ENCODE results near the gene ZNF451. TPM values are rescaled to one million over a fixed set of nuclear protein-coding genes. Genes with fewer than 3 reads are reported as not detected.
"Not testable (repeated sequence)": the region's sequence is repeated elsewhere in the genome, so short reads cannot be mapped to it uniquely, and the experiment has no call there.

ZNF451 gene
- 10 to 100 TPM; 30.3 to 35.0 TPM for total RNA-seq

- DNase-seq (peak; percentile 95 to 98 (median 98)), ATAC-seq (peak; percentile 98)
- TF ChIP-seq POLR2A (IDR thresholded peaks at IDR 0.05) (peak; percentile 66 to 91 (median 90)), CTCF (IDR thresholded peaks at IDR 0.05) (peak in 2 of 7 experiments; percentile 1 to 29)
- 0% methylated on average over 21 to 38 of the region's 58 CpGs for WGBS, 2 donors
- H3K4me1 ChIP-seq: peaks cover 27% of the 10 kb centered on the region
- H3K27ac ChIP-seq: peak within 1 kb of the TSS; percentile 64 to 86 (median 78)
- H3K9me3 ChIP-seq: no peaks in the 10 kb centered on the region
- no peaks in the 10 kb centered on the region for H3K36me3 ChIP-seq (replicated peaks in 1 of 2; ENCODE audit: insufficient read depth in 1 of 2, low read depth in 2 of 2)
- H3K4me3 ChIP-seq: peak within 1 kb of the TSS; percentile 45 to 63
- no peaks in the 10 kb centered on the region for H3K27me3 ChIP-seq
- intact Hi-C loops (cut with DNase I): no loop called here
Observed at GRCh38 chr6:57089687-57090457, at the start of gene ZNF451. ZNF451 (plus strand) TSS chr6:57090188; CDS start chr6:57090254, 66 bp downstream.

- ATAC-seq; intact Hi-C loops (cut with DNase I); H3K9me3 ChIP-seq; H3K4me3 ChIP-seq; H3K36me3 ChIP-seq (replicated peaks in 1 of 2; ENCODE audit: insufficient read depth in 1 of 2, low read depth in 2 of 2); H3K27me3 ChIP-seq; DNase-seq; H3K27ac ChIP-seq; H3K4me1 ChIP-seq: not testable (repeated sequence)
- 79 to 81% methylated on average over 1 of the region's 1 CpG for WGBS, 2 donors
Observed at GRCh38 chr6:57044061-57044460, 45.9 kb upstream of the ZNF451 start.

- intact Hi-C loops (cut with DNase I): no loop called here
- no peak for DNase-seq
- 79 to 83% methylated on average over 2 of the region's 2 CpGs for WGBS, 2 donors
- Histone ChIP-seq H3K4me3 (no peak overlapping the region), H3K4me1 (peaks cover 10% of the 10 kb centered on the region), H3K27me3 (no peaks in the 10 kb centered on the region), H3K9me3 (no peaks in the 10 kb centered on the region), H3K36me3 (replicated peaks in 1 of 2; ENCODE audit: insufficient read depth in 1 of 2, low read depth in 2 of 2) (no peaks in the 10 kb centered on the region), H3K27ac (no peak overlapping the region)
- no peak for ATAC-seq
- TF ChIP-seq POLR2A (IDR thresholded peaks at IDR 0.05) (no peak), CTCF (IDR thresholded peaks at IDR 0.05) (no peak)
Observed at GRCh38 chr6:57044568-57044967, 45.4 kb upstream of the ZNF451 start.

- 0% methylated on average over 37 to 43 of the region's 78 CpGs for WGBS, 2 donors
Observed at GRCh38 chr6:57046332-57047256, 43.4 kb upstream of the ZNF451 start, which contains the start of gene KIAA1586. KIAA1586 (plus strand) TSS chr6:57046693; CDS start chr6:57046756, 63 bp downstream.

GRCh38 chr6:57047257-57047585, 42.8 kb upstream of the ZNF451 start:
- H3K27ac ChIP-seq; H3K4me1 ChIP-seq; H3K4me3 ChIP-seq; H3K27me3 ChIP-seq; H3K9me3 ChIP-seq; H3K36me3 ChIP-seq (replicated peaks in 1 of 2; ENCODE audit: insufficient read depth in 1 of 2, low read depth in 2 of 2); intact Hi-C loops (cut with DNase I); DNase-seq: not testable (repeated sequence)
- peak; percentile 4 for ATAC-seq
- no CpG with 5 or more reads among the region's 5 CpGs for WGBS, 2 donors

More at GRCh38 chr6:57046332-57047256, 43.4 kb upstream of the ZNF451 start, which contains the start of gene KIAA1586:
- H3K9me3 ChIP-seq; intact Hi-C loops (cut with DNase I); H3K4me1 ChIP-seq; H3K36me3 ChIP-seq (replicated peaks in 1 of 2; ENCODE audit: insufficient read depth in 1 of 2, low read depth in 2 of 2); H3K27me3 ChIP-seq: not testable (repeated sequence)
- Histone ChIP-seq H3K27ac (peak within 1 kb of the TSS in 3 of 4 donors; percentile 32 to 69 (median 61)), H3K4me3 (peak within 1 kb of the TSS; percentile 41 to 64)
- TF ChIP-seq POLR2A (IDR thresholded peaks at IDR 0.05): peak; percentile 25 to 82 (median 73)
- peak in 1 of 7 experiments; percentile 5 for TF ChIP-seq CTCF (IDR thresholded peaks at IDR 0.05)
- ATAC-seq: peak; percentile 96
- DNase-seq: peak; percentile 77 to 87 (median 82)

- H3K9me3 ChIP-seq; DNase-seq; H3K4me3 ChIP-seq; H3K27ac ChIP-seq; H3K36me3 ChIP-seq (replicated peaks in 1 of 2; ENCODE audit: insufficient read depth in 1 of 2, low read depth in 2 of 2); ATAC-seq; H3K27me3 ChIP-seq; H3K4me1 ChIP-seq; intact Hi-C loops (cut with DNase I): not testable (repeated sequence)
- 91 to 95% methylated on average over 5 to 6 of the region's 6 CpGs for WGBS, 2 donors
Observed at GRCh38 chr6:57047859-57048258, 42.1 kb upstream of the ZNF451 start.
